ENCODE data around the gene TAL1. TPM values are rescaled to one million over a fixed set of nuclear protein-coding genes. Genes with fewer than 3 reads are reported as not detected.

Gene TAL1
- total and polyA plus RNA-seq, 9 donors, result 1.2 to 4.7 (median 2.4) TPM

DNA sequence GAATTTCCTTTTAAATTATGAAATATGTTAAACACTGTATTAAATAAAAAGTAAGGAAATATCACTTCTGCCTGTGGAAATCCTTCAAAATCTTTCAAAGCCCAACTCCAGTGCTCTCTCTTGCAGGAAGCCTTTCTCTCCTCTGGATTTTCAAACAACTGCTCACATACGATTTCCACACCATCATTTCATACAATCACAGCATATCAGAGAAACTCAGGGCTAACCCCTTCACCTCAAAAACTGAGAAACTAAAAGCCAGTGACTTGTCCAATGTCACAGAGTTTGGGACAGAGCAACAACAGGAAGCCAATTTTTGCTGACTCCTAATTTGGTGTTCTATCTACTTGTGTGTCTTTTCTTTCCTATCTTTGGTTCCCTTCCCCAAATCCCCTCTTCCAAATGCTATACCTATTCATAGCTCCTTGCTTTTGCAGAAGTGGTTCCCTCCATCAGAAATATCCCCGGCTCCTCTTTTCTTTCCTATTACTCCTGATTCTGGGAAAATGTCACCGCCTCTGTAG is 12.4 kb upstream of the TAL1 start:
- H3K36me3 ChIP-seq, result no peaks in the 10 kb centered on the region
- no peak for TF ChIP-seq EP300 (IDR thresholded peaks at IDR 0.05)
- TF ChIP-seq, protein P1, sequence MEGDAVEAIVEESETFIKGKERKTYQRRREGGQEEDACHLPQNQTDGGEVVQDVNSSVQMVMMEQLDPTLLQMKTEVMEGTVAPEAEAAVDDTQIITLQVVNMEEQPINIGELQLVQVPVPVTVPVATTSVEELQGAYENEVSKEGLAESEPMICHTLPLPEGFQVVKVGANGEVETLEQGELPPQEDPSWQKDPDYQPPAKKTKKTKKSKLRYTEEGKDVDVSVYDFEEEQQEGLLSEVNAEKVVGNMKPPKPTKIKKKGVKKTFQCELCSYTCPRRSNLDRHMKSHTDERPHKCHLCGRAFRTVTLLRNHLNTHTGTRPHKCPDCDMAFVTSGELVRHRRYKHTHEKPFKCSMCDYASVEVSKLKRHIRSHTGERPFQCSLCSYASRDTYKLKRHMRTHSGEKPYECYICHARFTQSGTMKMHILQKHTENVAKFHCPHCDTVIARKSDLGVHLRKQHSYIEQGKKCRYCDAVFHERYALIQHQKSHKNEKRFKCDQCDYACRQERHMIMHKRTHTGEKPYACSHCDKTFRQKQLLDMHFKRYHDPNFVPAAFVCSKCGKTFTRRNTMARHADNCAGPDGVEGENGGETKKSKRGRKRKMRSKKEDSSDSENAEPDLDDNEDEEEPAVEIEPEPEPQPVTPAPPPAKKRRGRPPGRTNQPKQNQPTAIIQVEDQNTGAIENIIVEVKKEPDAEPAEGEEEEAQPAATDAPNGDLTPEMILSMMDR (IDR thresholded peaks at IDR 0.05), result no peak
- no peak for TF ChIP-seq POLR2A (IDR thresholded peaks at IDR 0.05)
- H3K27ac ChIP-seq, result no peak overlapping the region
- intact Hi-C loops (cut with DNase I), result no loop called here
- no peaks in the 10 kb centered on the region for H3K4me1 ChIP-seq (ENCODE audit: insufficient read depth)
- H3K4me3 ChIP-seq, result no peak overlapping the region
- no peaks in the 10 kb centered on the region for H3K27me3 ChIP-seq
- WGBS, 3 donors, result 55 to 82% (median 75%) methylated on average over 3 of the region's 3 CpGs
- no peaks in the 10 kb centered on the region for H3K9me3 ChIP-seq
- DNase-seq, result no peak

DNA sequence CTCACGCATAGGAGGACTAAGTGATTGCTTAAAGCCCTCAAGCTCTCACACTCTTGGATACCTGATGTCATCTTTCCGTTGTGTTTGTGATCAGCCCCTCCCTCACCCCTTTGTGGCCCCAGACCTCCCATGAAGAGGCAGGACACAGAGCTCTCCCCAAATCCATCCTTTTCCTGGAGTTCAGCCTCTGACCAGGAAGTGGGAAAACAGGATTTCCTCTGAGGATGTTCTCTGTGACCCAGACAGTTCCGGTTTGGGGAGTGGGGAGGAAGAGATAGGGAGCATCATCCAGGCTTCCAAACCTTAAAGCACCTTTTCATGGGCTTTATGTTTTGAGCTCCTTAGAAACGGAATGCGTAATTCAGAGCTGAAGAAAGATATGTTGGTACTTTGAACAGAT is 11.9 kb upstream of the TAL1 start:
- H3K9me3 ChIP-seq, result no peaks in the 10 kb centered on the region
- WGBS, 3 donors, result 49 to 51% (median 50%) methylated on average over 5 of the region's 5 CpGs
- intact Hi-C loops (cut with DNase I), result no loop called here
- H3K27me3 ChIP-seq, result no peaks in the 10 kb centered on the region
- TF ChIP-seq, protein P1 (IDR thresholded peaks at IDR 0.05), result no peak
- TF ChIP-seq POLR2A (IDR thresholded peaks at IDR 0.05) (no peak), EP300 (IDR thresholded peaks at IDR 0.05) (no peak)
- no peak overlapping the region for H3K27ac ChIP-seq
- no peaks in the 10 kb centered on the region for H3K4me1 ChIP-seq (ENCODE audit: insufficient read depth)
- H3K36me3 ChIP-seq, result no peaks in the 10 kb centered on the region
- DNase-seq, result no peak
- no peak overlapping the region for H3K4me3 ChIP-seq

DNA sequence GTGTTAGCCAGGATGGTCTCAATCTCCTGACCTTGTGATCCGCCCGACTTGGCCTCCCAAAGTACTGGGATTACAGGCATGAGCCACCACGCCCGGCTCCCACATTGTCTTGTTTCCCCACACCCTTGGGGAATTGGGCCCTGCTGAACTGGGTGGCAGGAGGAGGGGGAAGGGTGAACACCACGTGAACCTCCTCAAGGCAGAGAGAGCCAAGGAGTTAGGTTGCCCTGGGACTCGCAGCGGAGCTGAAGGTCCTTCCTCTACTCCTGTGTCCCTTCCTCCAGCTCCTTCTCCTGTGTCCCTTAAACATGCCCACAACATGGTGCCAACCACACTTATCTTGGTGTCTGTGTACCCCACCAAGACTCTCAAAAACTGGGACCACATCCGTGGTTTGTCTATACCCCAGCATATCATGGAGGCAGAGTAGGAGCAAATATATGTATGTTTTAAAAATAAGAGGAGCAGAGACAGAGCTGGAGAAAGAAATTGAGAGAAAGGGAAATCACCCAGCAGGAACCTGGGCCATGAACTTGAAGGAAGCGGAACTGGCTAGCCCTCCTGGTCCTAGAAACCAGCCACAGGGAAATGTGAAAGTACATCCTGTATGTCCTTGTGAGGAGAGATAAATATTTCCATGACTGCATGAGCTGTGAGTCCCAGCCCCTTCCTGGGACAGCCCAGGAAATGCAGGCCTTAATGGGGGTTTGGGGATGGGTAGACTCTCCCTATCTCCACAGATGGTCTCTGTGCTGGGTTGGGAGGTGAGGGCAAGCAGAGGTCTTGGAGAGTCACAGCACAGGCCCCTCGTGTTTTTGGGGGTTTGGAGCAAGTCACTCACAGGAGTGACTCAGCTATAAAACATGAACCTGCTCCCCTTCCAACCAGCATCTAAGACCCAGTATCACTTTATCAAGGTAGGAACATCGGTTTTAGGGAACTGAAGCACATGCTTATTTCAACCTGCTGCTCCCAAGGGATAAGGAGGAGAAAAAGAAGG is 9.4 kb upstream of the TAL1 start:
- 71 to 82% (median 77%) methylated on average over 11 of the region's 11 CpGs for WGBS, 3 donors
- DNase-seq, result no peak

DNA sequence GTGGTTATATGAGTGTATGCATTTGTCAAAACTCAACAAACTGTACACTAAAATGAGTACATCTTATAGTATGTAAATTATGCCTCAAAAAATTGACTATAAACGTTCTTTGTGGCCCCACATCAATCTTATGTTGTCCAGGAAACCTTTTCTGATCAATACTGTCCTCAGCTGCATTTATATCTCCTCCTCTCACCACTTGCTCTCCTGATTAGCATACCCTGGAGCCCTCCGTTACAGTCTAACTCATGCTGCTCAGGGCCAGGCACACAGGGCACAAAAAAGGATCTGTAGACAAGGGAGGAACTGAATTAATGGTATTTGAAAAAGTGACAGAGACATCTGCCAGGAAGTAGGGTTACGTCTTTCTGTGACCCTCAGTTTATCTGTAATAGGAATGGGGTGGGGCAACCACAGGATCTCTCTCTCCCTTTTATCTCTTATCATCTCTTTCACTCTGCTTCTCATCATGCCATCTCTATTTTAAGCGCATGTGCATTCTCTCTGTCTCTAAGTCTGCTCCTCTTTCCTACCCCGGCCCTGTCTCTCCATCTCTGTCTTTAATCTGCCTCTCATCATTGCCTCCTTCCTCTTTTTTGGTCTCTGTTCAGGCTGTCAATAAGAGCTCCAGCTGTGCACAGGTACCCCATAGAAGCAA is 7.0 kb upstream of the TAL1 start:
- no peaks in the 10 kb centered on the region for H3K9me3 ChIP-seq
- no peak for DNase-seq
- H3K27me3 ChIP-seq, result no peaks in the 10 kb centered on the region
- H3K4me1 ChIP-seq (ENCODE audit: insufficient read depth), result no peaks in the 10 kb centered on the region
- TF ChIP-seq EP300 (IDR thresholded peaks at IDR 0.05) (no peak), POLR2A (IDR thresholded peaks at IDR 0.05) (no peak)
- TF ChIP-seq, protein P1 (IDR thresholded peaks at IDR 0.05), result no peak
- intact Hi-C loops (cut with DNase I), result no loop called here
- WGBS, 3 donors, result 57 to 65% (median 58%) methylated on average over 5 of the region's 5 CpGs
- no peak overlapping the region for H3K4me3 ChIP-seq
- H3K36me3 ChIP-seq, result no peaks in the 10 kb centered on the region
- H3K27ac ChIP-seq, result no peak overlapping the region

More for the DNA sequence above, 9.4 kb upstream of the TAL1 start:
- intact Hi-C loops (cut with DNase I), result no loop called here
- H3K27me3 ChIP-seq, result no peaks in the 10 kb centered on the region
- H3K36me3 ChIP-seq, result no peaks in the 10 kb centered on the region
- no peak overlapping the region for H3K27ac ChIP-seq
- no peaks in the 10 kb centered on the region for H3K9me3 ChIP-seq
- no peak for TF ChIP-seq POLR2A (IDR thresholded peaks at IDR 0.05)
- TF ChIP-seq, protein P1 (IDR thresholded peaks at IDR 0.05), result no peak
- TF ChIP-seq EP300 (IDR thresholded peaks at IDR 0.05), result no peak
- no peaks in the 10 kb centered on the region for H3K4me1 ChIP-seq (ENCODE audit: insufficient read depth)
- H3K4me3 ChIP-seq, result no peak overlapping the region
